ENCODE data around the gene SRCIN1. TPM values are rescaled to one million over a fixed set of nuclear protein-coding genes. Genes with fewer than 3 reads are reported as not detected.

Gene SRCIN1
- total and polyA plus RNA-seq, 2 donors (not counting 1 experiment from before 2014, with no cell fraction given): 0.44 to 1.1 TPM

GRCh38 chr17:38577244-38577643 lies 28.5 kb downstream of the SRCIN1 start:
- Histone ChIP-seq H2AFZ (ENCODE audit: insufficient read depth, low read depth, low read length, poor library complexity, severe bottlenecking) (no peak overlapping the region), H3K9ac (ENCODE audit: low read length) (no peak overlapping the region), H3K27me3 (replicated peaks in 1 of 4; ENCODE audit: control extremely low read depth in 1 of 4, control insufficient read depth in 3 of 4, insufficient read depth in 4 of 4, low read length in 3 of 4) (peaks cover 0 to 78% (median 56%) of the 10 kb centered on the region in 4 experiments), H3K4me1 (ENCODE audit: control insufficient read depth in 2 of 2, insufficient read depth in 2 of 2, low read length in 2 of 2) (peaks cover 22 to 35% of the 10 kb centered on the region in 2 donors), H3K79me2 (ENCODE audit: control insufficient read depth, insufficient read depth, low read length) (no peaks in the 10 kb centered on the region), H3K4me2 (replicated peaks; ENCODE audit: low read depth, low read length, poor library complexity, severe bottlenecking) (no peak overlapping the region), H3K27ac (ENCODE audit: low read length in 2 of 2) (no peak overlapping the region), H4K20me1 (ENCODE audit: control insufficient read depth, insufficient read depth, low read length, poor library complexity, severe bottlenecking) (no peaks in the 10 kb centered on the region), H3K4me3 (ENCODE audit: control extremely low read depth in 1 of 5, extremely low read depth in 1 of 5, insufficient read depth in 1 of 5, low read depth in 2 of 5, low read length in 4 of 5) (no peak overlapping the region), H3K36me3 (replicated peaks in 1 of 2; ENCODE audit: control extremely low read depth in 1 of 2, control insufficient read depth in 1 of 2, extremely low read depth in 1 of 2, insufficient read depth in 2 of 2, low read length in 1 of 2) (no peaks in the 10 kb centered on the region), H3K9me3 (ENCODE audit: control extremely low read depth in 1 of 3, control insufficient read depth in 2 of 3, insufficient read depth in 1 of 3, low read length in 2 of 3) (peaks cover 0 to 14% (median 0%) of the 10 kb centered on the region in 3 donors)
- TF ChIP-seq EZH2 (IDR thresholded peaks at IDR 0.05; ENCODE audit: borderline replicate concordance, insufficient read depth, low read depth, low read length, poor library complexity, severe bottlenecking) (no peak), CTCF (IDR thresholded peaks at IDR 0.05) (no peak)
- ATAC-seq (ENCODE audit: low read depth) (no peak), DNase-seq (no peak)
- ChIA-PET POLR2A (no interaction called here), CTCF (interaction anchor here (1.4 kb wide), 1 partner anchor 19 kb away, joined by 7 read pairs; no protein-coding TSS in a partner anchor)
- no peak overlapping the region for H3K4me3 Mint-ChIP-seq
- no peaks in the 10 kb centered on the region for H3K9me3 Mint-ChIP-seq (ENCODE audit: insufficient read depth)
- intact Hi-C loops (cut with micrococcal nuclease): no loop called here
- H3K4me1 Mint-ChIP-seq: peaks cover 10% of the 10 kb centered on the region
- H3K27me3 Mint-ChIP-seq: peaks cover 70% of the 10 kb centered on the region
- WGBS (ENCODE audit: insufficient coverage): 80% methylated on average over 2 of the region's 3 CpGs
- H3K27ac Mint-ChIP-seq: no peak overlapping the region

- H3K9ac ChIP-seq (ENCODE audit: low read length): no peak overlapping the region
- no peak overlapping the region for H3K4me2 ChIP-seq (replicated peaks; ENCODE audit: low read depth, low read length, poor library complexity, severe bottlenecking)
- H3K4me1 ChIP-seq (ENCODE audit: control insufficient read depth in 2 of 2, insufficient read depth in 2 of 2, low read length in 2 of 2): peaks cover 30 to 44% of the 10 kb centered on the region in 2 donors
- DNase-seq (no peak), ATAC-seq (ENCODE audit: low read depth) (no peak)
- no peaks in the 10 kb centered on the region for H4K20me1 ChIP-seq (ENCODE audit: control insufficient read depth, insufficient read depth, low read length, poor library complexity, severe bottlenecking)
- Mint-ChIP-seq H3K4me3 (no peak overlapping the region), H3K4me1 (peaks cover 19% of the 10 kb centered on the region), H3K27me3 (peaks cover 82% of the 10 kb centered on the region), H3K9me3 (ENCODE audit: insufficient read depth) (no peaks in the 10 kb centered on the region), H3K27ac (no peak overlapping the region)
- ChIA-PET POLR2A (no interaction called here), CTCF (interaction anchor here (1.2 to 1.7 kb wide), 2 partner anchors 8 to 12 kb away, joined by 4 read pairs; no protein-coding TSS in a partner anchor)
- no peak overlapping the region for H3K4me3 ChIP-seq (ENCODE audit: control extremely low read depth in 1 of 5, extremely low read depth in 1 of 5, insufficient read depth in 1 of 5, low read depth in 2 of 5, low read length in 4 of 5)
- H3K27ac ChIP-seq (ENCODE audit: low read length in 2 of 2): no peak overlapping the region
- TF ChIP-seq EZH2 (IDR thresholded peaks at IDR 0.05; ENCODE audit: borderline replicate concordance, insufficient read depth, low read depth, low read length, poor library complexity, severe bottlenecking) (no peak), CTCF (IDR thresholded peaks at IDR 0.05) (no peak)
- H3K9me3 ChIP-seq (ENCODE audit: control extremely low read depth in 1 of 3, control insufficient read depth in 2 of 3, insufficient read depth in 1 of 3, low read length in 2 of 3): peaks cover 0 to 23% (median 0%) of the 10 kb centered on the region in 3 donors
- H2AFZ ChIP-seq (ENCODE audit: insufficient read depth, low read depth, low read length, poor library complexity, severe bottlenecking): no peak overlapping the region
- intact Hi-C loops (cut with micrococcal nuclease): no loop called here
- no peaks in the 10 kb centered on the region for H3K36me3 ChIP-seq (replicated peaks in 1 of 2; ENCODE audit: control extremely low read depth in 1 of 2, control insufficient read depth in 1 of 2, extremely low read depth in 1 of 2, insufficient read depth in 2 of 2, low read length in 1 of 2)
- 36% methylated on average over 1 of the region's 5 CpGs for WGBS (ENCODE audit: insufficient coverage)
- peaks cover 0 to 87% (median 65%) of the 10 kb centered on the region in 4 experiments for H3K27me3 ChIP-seq (replicated peaks in 1 of 4; ENCODE audit: control extremely low read depth in 1 of 4, control insufficient read depth in 3 of 4, insufficient read depth in 4 of 4, low read length in 3 of 4)
- H3K79me2 ChIP-seq (ENCODE audit: control insufficient read depth, insufficient read depth, low read length): no peaks in the 10 kb centered on the region
Observed at GRCh38 chr17:38575781-38576180, 30.0 kb downstream of the SRCIN1 start.

Data from B cell (primary cell).